ENCODE data around the gene B3GLCT. TPM values are rescaled to one million over a fixed set of nuclear protein-coding genes. Genes with fewer than 3 reads are reported as not detected.

The B3GLCT gene
- total RNA-seq, 2 donors from 2014 or later = 10.1 to 11.5 TPM

DNA sequence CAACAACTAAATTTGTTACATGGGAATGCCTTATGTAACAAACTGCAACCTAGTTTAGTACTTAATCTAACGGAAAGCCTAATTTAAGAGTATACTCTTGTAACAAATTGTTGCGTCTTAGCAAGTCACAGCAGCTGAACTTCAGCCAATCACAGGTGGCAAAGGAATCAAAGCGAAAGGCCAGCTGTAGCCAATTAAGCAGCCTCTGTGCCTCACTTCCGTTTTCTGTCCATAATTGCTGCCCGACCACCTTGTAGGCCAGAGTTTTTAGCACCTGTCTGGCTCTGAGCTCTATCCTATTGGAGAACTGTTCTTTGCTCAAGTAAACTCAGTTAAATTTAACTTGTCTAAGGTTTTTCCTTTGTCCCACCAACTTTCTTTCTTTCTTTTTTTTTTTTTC lies 20.0 kb upstream of the B3GLCT start:
- Mint-ChIP-seq H3K27ac (no peak overlapping the region), H3K4me1 (peaks cover 9% of the 10 kb centered on the region), H3K27me3 (ENCODE audit: insufficient read depth) (no peaks in the 10 kb centered on the region), H3K9me3 (peaks cover 20% of the 10 kb centered on the region), H3K4me3 (no peak overlapping the region), H3K36me3 (ENCODE audit: low read depth) (peaks cover 1% of the 10 kb centered on the region)
- no peaks in the 10 kb centered on the region for H3K36me3 ChIP-seq (ENCODE audit: control insufficient read depth, insufficient read depth, low read length)
- H3K27me3 ChIP-seq (ENCODE audit: control insufficient read depth, insufficient read depth, low read length, poor library complexity, severe bottlenecking) = no peaks in the 10 kb centered on the region
- peaks cover 5% of the 10 kb centered on the region for H3K4me1 ChIP-seq (ENCODE audit: control insufficient read depth, insufficient read depth, low read length)
- H3K9ac ChIP-seq (ENCODE audit: extremely low read depth, low read length, poor library complexity, severe bottlenecking) = no peak overlapping the region
- H3K4me3 ChIP-seq (ENCODE audit: low read length) = no peak overlapping the region
- TF ChIP-seq, protein P1, sequence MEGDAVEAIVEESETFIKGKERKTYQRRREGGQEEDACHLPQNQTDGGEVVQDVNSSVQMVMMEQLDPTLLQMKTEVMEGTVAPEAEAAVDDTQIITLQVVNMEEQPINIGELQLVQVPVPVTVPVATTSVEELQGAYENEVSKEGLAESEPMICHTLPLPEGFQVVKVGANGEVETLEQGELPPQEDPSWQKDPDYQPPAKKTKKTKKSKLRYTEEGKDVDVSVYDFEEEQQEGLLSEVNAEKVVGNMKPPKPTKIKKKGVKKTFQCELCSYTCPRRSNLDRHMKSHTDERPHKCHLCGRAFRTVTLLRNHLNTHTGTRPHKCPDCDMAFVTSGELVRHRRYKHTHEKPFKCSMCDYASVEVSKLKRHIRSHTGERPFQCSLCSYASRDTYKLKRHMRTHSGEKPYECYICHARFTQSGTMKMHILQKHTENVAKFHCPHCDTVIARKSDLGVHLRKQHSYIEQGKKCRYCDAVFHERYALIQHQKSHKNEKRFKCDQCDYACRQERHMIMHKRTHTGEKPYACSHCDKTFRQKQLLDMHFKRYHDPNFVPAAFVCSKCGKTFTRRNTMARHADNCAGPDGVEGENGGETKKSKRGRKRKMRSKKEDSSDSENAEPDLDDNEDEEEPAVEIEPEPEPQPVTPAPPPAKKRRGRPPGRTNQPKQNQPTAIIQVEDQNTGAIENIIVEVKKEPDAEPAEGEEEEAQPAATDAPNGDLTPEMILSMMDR (conservative IDR thresholded peaks at IDR 0.05) = no peak
- 94 to 95% methylated on average over 5 of the region's 5 CpGs for WGBS, 2 experiments (ENCODE audit: insufficient coverage in 1 of 2, insufficient read length in 1 of 2)
- no peaks in the 10 kb centered on the region for H3K9me3 ChIP-seq (ENCODE audit: control insufficient read depth, low read length)
- no peak overlapping the region for H3K27ac ChIP-seq (ENCODE audit: low read depth, low read length)
- DNase-seq = no peak

DNA sequence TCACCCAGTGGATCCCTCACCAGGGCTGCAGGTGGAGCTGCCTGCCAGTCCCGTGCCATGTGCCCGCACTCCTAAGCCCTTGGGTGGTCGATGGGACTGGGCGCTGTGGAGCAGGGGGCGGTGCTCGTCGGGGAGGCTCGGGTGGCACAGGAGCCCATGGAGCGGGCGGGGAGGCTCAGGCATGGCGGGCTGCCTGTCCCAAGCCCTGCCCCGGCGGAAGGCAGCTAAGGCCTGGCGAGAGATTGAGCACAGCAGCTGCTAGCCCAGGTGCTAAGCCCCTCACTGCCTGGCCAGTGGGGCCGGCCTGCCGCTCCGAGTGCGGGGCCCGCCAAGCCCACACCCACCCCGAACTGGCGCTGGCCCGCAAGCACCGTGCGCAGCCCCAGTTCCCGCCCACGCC lies 16.8 kb upstream of the B3GLCT start:
- no peak for DNase-seq

DNA sequence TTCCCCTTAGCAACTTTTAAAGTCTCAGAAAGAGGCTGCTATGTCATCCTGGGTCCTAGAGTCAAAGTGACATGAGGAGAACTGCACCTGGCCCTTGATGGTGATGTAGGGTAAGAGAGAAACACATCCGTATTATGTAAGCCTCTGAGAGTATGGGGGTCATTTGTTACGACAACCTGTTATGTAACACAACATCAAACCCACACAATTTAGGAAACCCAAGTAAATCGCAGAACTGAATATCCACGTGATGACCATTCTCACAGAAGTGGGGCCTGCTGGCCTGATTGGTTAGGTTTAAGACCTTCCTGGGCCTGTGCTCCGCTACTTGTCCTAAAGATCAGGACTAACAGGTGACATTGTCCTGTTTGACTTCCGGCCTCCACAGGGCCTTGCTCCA lies 15.3 kb upstream of the B3GLCT start:
- no peaks in the 10 kb centered on the region for H3K4me1 Mint-ChIP-seq
- no peak overlapping the region for H3K4me3 Mint-ChIP-seq
- TF ChIP-seq, protein P1 (conservative IDR thresholded peaks at IDR 0.05) = no peak
- no peaks in the 10 kb centered on the region for H3K36me3 ChIP-seq (ENCODE audit: control insufficient read depth, insufficient read depth, low read length)
- no peak overlapping the region for H3K9ac ChIP-seq (ENCODE audit: extremely low read depth, low read length, poor library complexity, severe bottlenecking)
- peak overlapping the region; percentile 89 for H3K27ac ChIP-seq (ENCODE audit: low read depth, low read length)
- H3K36me3 Mint-ChIP-seq (ENCODE audit: low read depth) = peaks cover 1% of the 10 kb centered on the region
- H3K27ac Mint-ChIP-seq = no peak overlapping the region
- no peaks in the 10 kb centered on the region for H3K4me1 ChIP-seq (ENCODE audit: control insufficient read depth, insufficient read depth, low read length)
- H3K4me3 ChIP-seq (ENCODE audit: low read length) = no peak overlapping the region
- no peak for DNase-seq
- H3K27me3 ChIP-seq (ENCODE audit: control insufficient read depth, insufficient read depth, low read length, poor library complexity, severe bottlenecking) = no peaks in the 10 kb centered on the region
- H3K9me3 ChIP-seq (ENCODE audit: control insufficient read depth, low read length) = peaks cover 25% of the 10 kb centered on the region
- peaks cover 4% of the 10 kb centered on the region for H3K27me3 Mint-ChIP-seq (ENCODE audit: insufficient read depth)
- WGBS, 2 experiments (ENCODE audit: insufficient coverage in 1 of 2, insufficient read length in 1 of 2) = 91 to 92% methylated on average over 2 to 6 of the region's 6 CpGs
- peaks cover 27% of the 10 kb centered on the region for H3K9me3 Mint-ChIP-seq

More for the DNA sequence above, 16.8 kb upstream of the B3GLCT start:
- H3K4me3 ChIP-seq (ENCODE audit: low read length) = no peak overlapping the region
- no peaks in the 10 kb centered on the region for H3K27me3 Mint-ChIP-seq (ENCODE audit: insufficient read depth)
- TF ChIP-seq, protein P1 (conservative IDR thresholded peaks at IDR 0.05) = no peak
- no peak overlapping the region for H3K27ac Mint-ChIP-seq
- H3K9ac ChIP-seq (ENCODE audit: extremely low read depth, low read length, poor library complexity, severe bottlenecking) = no peak overlapping the region
- H3K4me1 ChIP-seq (ENCODE audit: control insufficient read depth, insufficient read depth, low read length) = no peaks in the 10 kb centered on the region
- H3K36me3 ChIP-seq (ENCODE audit: control insufficient read depth, insufficient read depth, low read length) = no peaks in the 10 kb centered on the region
- H3K9me3 ChIP-seq (ENCODE audit: control insufficient read depth, low read length) = peaks cover 10% of the 10 kb centered on the region
- H3K9me3 Mint-ChIP-seq = peaks cover 23% of the 10 kb centered on the region
- no peak overlapping the region for H3K27ac ChIP-seq (ENCODE audit: low read depth, low read length)
- 96 to 100% methylated on average over 3 to 26 of the region's 26 CpGs for WGBS, 2 experiments (ENCODE audit: insufficient coverage in 1 of 2, insufficient read length in 1 of 2)
- no peak overlapping the region for H3K4me3 Mint-ChIP-seq
- H3K36me3 Mint-ChIP-seq (ENCODE audit: low read depth) = peaks cover 1% of the 10 kb centered on the region
- no peaks in the 10 kb centered on the region for H3K27me3 ChIP-seq (ENCODE audit: control insufficient read depth, insufficient read depth, low read length, poor library complexity, severe bottlenecking)
- no peaks in the 10 kb centered on the region for H3K4me1 Mint-ChIP-seq
